SK-N-SH (cell line): ENCODE data around the gene GALM. TPM values are rescaled to one million over a fixed set of nuclear protein-coding genes. Genes with fewer than 3 reads are reported as not detected.

Experiments used
- CTCF ChIA-PET: fragments of 300-600, 350-600 bp; formaldehyde crosslinking; extraction: SDS; loops from one replicate; lab custom pipeline; 2021; lab: Yijun Ruan, JAX
- POLR2A ChIA-PET: fragments of 350-600 bp; sonication (Branson Sonifier 250); formaldehyde crosslinking; extraction: SDS; loops from one replicate; lab custom pipeline; 2020; ENCODE audit warnings: antibody characterized with exemption, inconsistent platforms; lab: Yijun Ruan, JAX
- DNase-seq: peaks from one replicate; pipeline ENCODE4 v3.0.0; 2012
- H2AFZ ChIP-seq: fragments of 200-600 bp; sonication (generic); 2 replicates; pipeline ENCODE4 v1.8.1; 2016; ENCODE audit warnings: antibody characterized with exemption, mild to moderate bottlenecking, low read depth
- H3F3A ChIP-seq: fragments of 200-600 bp; sonication (generic); replicated peaks from 2 replicates; pipeline ENCODE3; 2016; ENCODE audit warnings: antibody characterized with exemption, mild to moderate bottlenecking; ENCODE audit not compliant: insufficient read depth
- H3K27ac ChIP-seq, 2 experiments: fragments of 200-500 bp in 1 of 2; fragments of 200-600 bp in 1 of 2; sonication (Bioruptor generic) in 1 of 2; sonication (generic), shearing (Covaris generic) in 1 of 2; 2 replicates each; pipeline versions ENCODE4 v1.5.1 to v1.6.1; 2014 to 2016; ENCODE audit warnings: low read depth in 2 of 2, inconsistent platforms in 1 of 2, low read length in 1 of 2, mild to moderate bottlenecking in 1 of 2, mixed read lengths in 1 of 2
- H3K27me3 ChIP-seq: fragments of 200-600 bp; sonication (generic), shearing (Covaris generic); 2 replicates; pipeline ENCODE4 v1.6.1; 2016; ENCODE audit warnings: mixed run types; ENCODE audit not compliant: insufficient read depth
- H3K36me3 ChIP-seq, 2 experiments: fragments of 200-500 bp in 1 of 2; fragments of 200-600 bp in 1 of 2; sonication (Bioruptor generic) in 1 of 2; sonication (generic) in 1 of 2; replicated peaks in 1 of 2; 2 replicates each; pipeline versions ENCODE3 to v1.5.1; 2014 to 2016; ENCODE audit warnings: low read length in 1 of 2, mild to moderate bottlenecking in 1 of 2; ENCODE audit not compliant: insufficient read depth in 2 of 2, control insufficient read depth in 1 of 2
- H3K4me1 ChIP-seq, 2 experiments: fragments of 200-500 bp in 1 of 2; fragments of 200-600 bp in 1 of 2; sonication (Bioruptor generic) in 1 of 2; sonication (generic), shearing (Covaris generic) in 1 of 2; 2 replicates each; pipeline versions ENCODE4 v1.5.1 to v1.6.1; 2014 to 2016; ENCODE audit warnings: low read depth in 1 of 2, low read length in 1 of 2, mixed run types in 1 of 2; ENCODE audit not compliant: insufficient read depth in 2 of 2, control insufficient read depth in 1 of 2
- H3K4me2 ChIP-seq: fragments of 200-600 bp; sonication (generic), shearing (Covaris generic); 2 replicates; pipeline ENCODE4 v1.6.1; 2017; ENCODE audit warnings: mixed run types
- H3K4me3 ChIP-seq, 2 experiments: fragments of 200-500 bp in 1 of 2; fragments of 200-600 bp in 1 of 2; sonication (Bioruptor generic) in 1 of 2; sonication (generic), shearing (Covaris generic) in 1 of 2; 2 replicates each; pipeline versions ENCODE4 v1.5.1 to v1.8.1; 2014 to 2016; ENCODE audit warnings: low read depth in 2 of 2, inconsistent platforms in 1 of 2, low read length in 1 of 2, mild to moderate bottlenecking in 1 of 2, mixed read lengths in 1 of 2, moderate library complexity in 1 of 2
- H3K79me2 ChIP-seq: fragments of 200-600 bp; sonication (generic); 2 replicates; pipeline ENCODE4 v1.8.1; 2017; ENCODE audit warnings: mild to moderate bottlenecking; ENCODE audit not compliant: insufficient read depth
- H3K9ac ChIP-seq: fragments of 200-600 bp; sonication (generic); 2 replicates; pipeline ENCODE4 v1.6.1; 2017; ENCODE audit warnings: mixed run types
- H3K9me2 ChIP-seq: fragments of 200-600 bp; sonication (generic); 2 replicates; pipeline ENCODE4 v1.6.1; 2017; ENCODE audit warnings: mixed run types
- H3K9me3 ChIP-seq: fragments of 200-600 bp; sonication (generic); 2 replicates; pipeline ENCODE4 v1.6.1; 2017; ENCODE audit warnings: mixed run types, mild to moderate bottlenecking, moderate library complexity
- H4K20me1 ChIP-seq: fragments of 200-600 bp; sonication (generic); 2 replicates; pipeline ENCODE4 v1.6.1; 2017; ENCODE audit warnings: mild to moderate bottlenecking, mixed run types; ENCODE audit not compliant: insufficient read depth
- ELF1 ChIP-seq: IDR thresholded peaks from 2 replicates; pipeline ENCODE4 v1.4.0; 2012
- FOSL2 ChIP-seq: IDR thresholded peaks from 2 replicates; pipeline ENCODE4 v1.4.0; 2012; ENCODE audit warnings: low read depth, mild to moderate bottlenecking, moderate library complexity, borderline replicate concordance
- FOXJ3 ChIP-seq: sonication (generic); formaldehyde crosslinking; IDR thresholded peaks from 2 replicates; pipeline ENCODE4 v1.5.1; 2020; ENCODE audit warnings: mild to moderate bottlenecking, missing genetic modification reagents
- GABPA ChIP-seq: IDR thresholded peaks from 2 replicates; pipeline ENCODE4 v1.4.0; 2012; ENCODE audit warnings: low read depth, mild to moderate bottlenecking
- POLR2AphosphoS5 ChIP-seq: IDR thresholded peaks from 2 replicates; pipeline ENCODE4 v1.6.1; 2012; ENCODE audit warnings: low read depth, low read length
- TCF12 ChIP-seq: IDR thresholded peaks from 2 replicates; pipeline ENCODE4 v1.4.0; 2012
- WGBS: methylation state at CpG from one replicate; pipeline ENCODE4 v1.1.6; 2017; ENCODE audit warnings: low lambda C conversion rate; 5-methylcytosine and 5-hydroxymethylcytosine counted together
- polyA plus RNA-seq, 3 experiments: library from polyadenylated mRNA; depleted of rRNA; stranded (reverse); fragments of >200 nt; gene quantifications; 2 replicates each; pipeline ENCODE4 v1.2.3, GENCODE V29; 2012
- TF ChIP-seq, protein P1 (sequence below): IDR thresholded peaks from 2 replicates; pipeline ENCODE4; 2012
- TF ChIP-seq, protein P2 (sequence below): IDR thresholded peaks from 2 replicates; pipeline ENCODE4 v1.4.0; 2012; ENCODE audit warnings: low read depth, borderline replicate concordance

The GALM gene
- polyA plus RNA-seq, 1 of the 3 experiments (the other 2 are of a cell fraction): 17.9 TPM

DNA sequence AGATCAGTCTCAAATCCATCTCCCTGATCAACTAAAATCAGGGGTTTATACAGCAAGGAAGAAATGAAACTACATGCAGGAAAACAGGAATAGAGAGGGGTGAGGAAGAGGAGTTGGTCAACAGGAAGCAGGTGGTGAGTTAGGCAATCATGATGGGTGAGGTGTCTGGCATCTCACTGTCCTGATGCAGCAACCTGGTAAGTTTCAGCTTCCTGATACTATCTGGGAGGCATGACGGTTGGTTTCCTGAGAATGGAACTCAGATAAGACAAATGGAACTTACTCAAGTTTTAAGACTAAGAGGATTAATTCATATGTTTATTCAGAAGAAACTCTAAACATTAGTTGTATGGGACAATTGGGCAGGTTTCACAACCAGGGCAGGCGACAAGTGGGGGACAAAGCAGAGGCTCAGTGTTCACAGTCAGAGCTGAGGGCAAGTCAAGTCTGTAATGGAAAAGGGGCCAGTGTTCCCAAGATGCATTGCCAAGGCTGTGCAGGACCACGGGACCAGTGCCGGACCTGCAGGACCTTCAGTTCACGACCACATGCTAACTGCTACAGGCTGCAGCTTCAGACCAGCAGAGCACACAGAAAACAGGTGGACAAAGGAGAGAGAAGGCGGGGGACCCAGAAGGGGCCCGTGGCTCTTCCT, 17.7 kb upstream of the GALM start:
- Histone ChIP-seq H3F3A (no peaks in the 10 kb centered on the region), H3K9ac (no peak overlapping the region), H3K9me3 (no peaks in the 10 kb centered on the region), H3K27ac (no peak overlapping the region), H3K4me3 (no peak overlapping the region), H3K9me2 (no peaks in the 10 kb centered on the region), H4K20me1 (no peaks in the 10 kb centered on the region), H3K27me3 (no peaks in the 10 kb centered on the region), H2AFZ (no peak overlapping the region), H3K4me1 (no peaks in the 10 kb centered on the region; a peak in 1 of 4 replicates), H3K79me2 (no peaks in the 10 kb centered on the region), H3K4me2 (no peak overlapping the region), H3K36me3 (no peaks in the 10 kb centered on the region)
- peak; percentile 42; the same call in 1 of the 2 replicates for TF ChIP-seq TCF12
- no peak for TF ChIP-seq GABPA
- TF ChIP-seq, protein P1, sequence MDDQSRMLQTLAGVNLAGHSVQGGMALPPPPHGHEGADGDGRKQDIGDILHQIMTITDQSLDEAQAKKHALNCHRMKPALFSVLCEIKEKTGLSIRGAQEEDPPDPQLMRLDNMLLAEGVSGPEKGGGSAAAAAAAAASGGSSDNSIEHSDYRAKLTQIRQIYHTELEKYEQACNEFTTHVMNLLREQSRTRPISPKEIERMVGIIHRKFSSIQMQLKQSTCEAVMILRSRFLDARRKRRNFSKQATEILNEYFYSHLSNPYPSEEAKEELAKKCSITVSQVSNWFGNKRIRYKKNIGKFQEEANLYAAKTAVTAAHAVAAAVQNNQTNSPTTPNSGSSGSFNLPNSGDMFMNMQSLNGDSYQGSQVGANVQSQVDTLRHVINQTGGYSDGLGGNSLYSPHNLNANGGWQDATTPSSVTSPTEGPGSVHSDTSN: peak; percentile 17; the same call in 1 of the 2 replicates
- ChIA-PET POLR2A (no interaction called here), CTCF (interaction anchor here (0.6 to 1.0 kb wide), 2 partner anchors 12 to 44 kb away, joined by 3 read pairs; no protein-coding TSS in a partner anchor)
- DNase-seq: no peak
- 67% methylated on average over 7 of the region's 7 CpGs for WGBS

DNA sequence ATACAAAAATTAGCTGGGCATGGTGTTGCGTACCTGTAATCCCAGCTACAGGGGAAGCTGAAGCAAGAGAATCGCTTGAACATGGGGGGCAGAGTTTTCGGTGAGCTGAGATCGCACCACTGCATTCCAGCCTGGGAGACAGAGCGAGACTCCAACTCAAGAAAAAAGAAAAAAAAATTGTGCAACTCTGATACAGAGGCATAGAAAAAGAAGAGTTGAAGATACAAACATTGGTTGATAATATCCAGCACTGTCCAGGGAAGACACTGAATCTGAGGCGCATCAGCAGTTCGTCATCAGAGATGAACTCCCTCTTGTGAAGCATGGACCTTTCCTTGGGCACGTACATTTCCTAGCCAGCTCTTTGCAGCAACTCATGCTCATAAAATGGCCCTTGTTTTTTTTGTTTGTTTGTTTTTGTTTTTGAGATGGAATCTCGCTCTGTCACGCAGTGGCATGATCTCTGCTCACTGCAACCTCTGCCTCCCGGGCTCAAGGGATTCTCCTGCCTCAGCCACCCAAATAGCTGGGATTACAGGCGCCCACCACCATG, 16.7 kb upstream of the GALM start:
- Histone ChIP-seq H3K4me1 (no peaks in the 10 kb centered on the region; a peak in 1 of 4 replicates), H3K9me2 (no peaks in the 10 kb centered on the region), H3K36me3 (no peaks in the 10 kb centered on the region), H3F3A (no peaks in the 10 kb centered on the region), H3K79me2 (no peaks in the 10 kb centered on the region), H3K4me2 (no peak overlapping the region), H2AFZ (no peak overlapping the region), H3K9ac (no peak overlapping the region), H4K20me1 (no peaks in the 10 kb centered on the region), H3K27me3 (no peaks in the 10 kb centered on the region), H3K9me3 (no peaks in the 10 kb centered on the region), H3K4me3 (no peak overlapping the region), H3K27ac (no peak overlapping the region)
- TF ChIP-seq, protein P2, sequence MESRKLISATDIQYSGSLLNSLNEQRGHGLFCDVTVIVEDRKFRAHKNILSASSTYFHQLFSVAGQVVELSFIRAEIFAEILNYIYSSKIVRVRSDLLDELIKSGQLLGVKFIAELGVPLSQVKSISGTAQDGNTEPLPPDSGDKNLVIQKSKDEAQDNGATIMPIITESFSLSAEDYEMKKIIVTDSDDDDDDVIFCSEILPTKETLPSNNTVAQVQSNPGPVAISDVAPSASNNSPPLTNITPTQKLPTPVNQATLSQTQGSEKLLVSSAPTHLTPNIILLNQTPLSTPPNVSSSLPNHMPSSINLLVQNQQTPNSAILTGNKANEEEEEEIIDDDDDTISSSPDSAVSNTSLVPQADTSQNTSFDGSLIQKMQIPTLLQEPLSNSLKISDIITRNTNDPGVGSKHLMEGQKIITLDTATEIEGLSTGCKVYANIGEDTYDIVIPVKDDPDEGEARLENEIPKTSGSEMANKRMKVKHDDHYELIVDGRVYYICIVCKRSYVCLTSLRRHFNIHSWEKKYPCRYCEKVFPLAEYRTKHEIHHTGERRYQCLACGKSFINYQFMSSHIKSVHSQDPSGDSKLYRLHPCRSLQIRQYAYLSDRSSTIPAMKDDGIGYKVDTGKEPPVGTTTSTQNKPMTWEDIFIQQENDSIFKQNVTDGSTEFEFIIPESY: no peak
- TF ChIP-seq ELF1: no peak
- TF ChIP-seq POLR2AphosphoS5: no peak
- CTCF ChIA-PET: interaction anchor here (1.0 to 2.4 kb wide), 2 partner anchors 45 to 67 kb away, joined by 3 to 7 read pairs; no protein-coding TSS in a partner anchor
- 92% methylated on average over 12 of the region's 12 CpGs for WGBS
- POLR2A ChIA-PET: interaction anchor here (0.6 kb wide), 1 partner anchor 18 kb away, joined by 4 read pairs; no protein-coding TSS in a partner anchor
- no peak for DNase-seq

DNA sequence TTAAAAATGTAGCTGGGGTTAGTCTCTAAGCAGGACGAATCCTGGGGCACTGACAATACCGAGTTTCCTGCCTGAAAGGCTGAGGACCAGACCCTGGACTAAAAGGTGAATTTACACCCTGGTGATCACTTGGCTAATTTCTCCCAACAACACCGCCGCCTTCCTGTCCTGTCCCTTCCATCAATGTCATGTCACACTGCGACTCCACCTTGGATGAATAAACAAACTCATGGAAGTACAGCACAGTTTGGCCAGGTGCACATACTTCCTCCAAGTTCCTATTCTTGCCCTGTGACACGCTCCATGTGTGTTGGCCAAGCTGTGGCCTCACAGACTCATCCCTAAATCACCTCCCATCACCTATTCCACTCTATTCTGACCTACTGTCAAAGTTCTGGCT, 15.9 kb upstream of the GALM start:
- H3K9me3 ChIP-seq: no peaks in the 10 kb centered on the region
- no peaks in the 10 kb centered on the region for H3K36me3 ChIP-seq
- no peak overlapping the region for H3K4me3 ChIP-seq
- TF ChIP-seq FOXJ3 (CRISPR knock-in tag): no peak
- no peak for TF ChIP-seq TCF12
- no peak for TF ChIP-seq FOSL2
- no peak for DNase-seq
- H3K4me1 ChIP-seq: no peaks in the 10 kb centered on the region; a peak in 1 of 4 replicates
- H3F3A ChIP-seq: no peaks in the 10 kb centered on the region
- no peaks in the 10 kb centered on the region for H3K27me3 ChIP-seq
- no peak overlapping the region for H3K27ac ChIP-seq
- H4K20me1 ChIP-seq: no peaks in the 10 kb centered on the region
- CTCF ChIA-PET: interaction anchor here (2.4 kb wide), 1 partner anchor 68 kb away, joined by 7 read pairs; no protein-coding TSS in a partner anchor
- no peaks in the 10 kb centered on the region for H3K9me2 ChIP-seq
- no peak overlapping the region for H3K9ac ChIP-seq
- no peaks in the 10 kb centered on the region for H3K79me2 ChIP-seq
- 75% methylated on average over 6 of the region's 6 CpGs for WGBS
- H3K4me2 ChIP-seq: no peak overlapping the region
- POLR2A ChIA-PET: no interaction called here
- no peak overlapping the region for H2AFZ ChIP-seq
